ENCODE data around the gene FAM240B. TPM values are rescaled to one million over a fixed set of nuclear protein-coding genes. Genes with fewer than 3 reads are reported as not detected.

FAM240B gene
- total and polyA plus RNA-seq, 7 experiments from 2014 or later: not detected

- H3K4me3 ChIP-seq (ENCODE audit: low read length): no peak overlapping the region
- no peak for DNase-seq
- Mint-ChIP-seq H3K9me3 (no peaks in the 10 kb centered on the region), H3K36me3 (no peaks in the 10 kb centered on the region), H3K27me3 (peaks cover 0 to 12% (median 5%) of the 10 kb centered on the region in 5 donors), H3K4me1 (no peaks in the 10 kb centered on the region), H3K4me3 (no peak overlapping the region), H3K27ac (no peak overlapping the region)
- ChIA-PET POLR2A (no interaction called here), CTCF (no interaction called here)
- no peak for ATAC-seq
- no peaks in the 10 kb centered on the region for H3K4me1 ChIP-seq (ENCODE audit: control insufficient read depth in 2 of 2, insufficient read depth in 2 of 2, low read length in 2 of 2)
- H3K27ac ChIP-seq (ENCODE audit: low read depth, low read length): no peak overlapping the region
- no peaks in the 10 kb centered on the region for H3K9me3 ChIP-seq (ENCODE audit: control insufficient read depth in 2 of 3, low read length in 3 of 3)
- intact Hi-C loops (cut with micrococcal nuclease): no loop called here
- H3K27me3 ChIP-seq (ENCODE audit: control insufficient read depth in 2 of 2, insufficient read depth in 2 of 2, low read length in 2 of 2): no peaks in the 10 kb centered on the region
- H3K36me3 ChIP-seq (ENCODE audit: control insufficient read depth in 2 of 3, insufficient read depth in 3 of 3, low read length in 3 of 3): no peaks in the 10 kb centered on the region
Observed at GRCh38 chr9:38649731-38650363, 70.1 kb downstream of the FAM240B start.

- intact Hi-C loops (cut with micrococcal nuclease): no loop called here
- CTCF ChIA-PET: no interaction called here
Observed at GRCh38 chr9:38644601-38645000, 75.3 kb downstream of the FAM240B start.

More at GRCh38 chr9:38644601-38645000, 75.3 kb downstream of the FAM240B start:
- peaks cover 0 to 13% (median 7%) of the 10 kb centered on the region in 5 donors for H3K27me3 Mint-ChIP-seq
- no peak overlapping the region for H3K4me3 ChIP-seq (ENCODE audit: low read length)
- no peak overlapping the region for H3K27ac ChIP-seq (ENCODE audit: low read depth, low read length)
- no peak overlapping the region for H3K27ac Mint-ChIP-seq
- no peak for DNase-seq
- no peak for ATAC-seq
- no peaks in the 10 kb centered on the region for H3K36me3 Mint-ChIP-seq
- no peaks in the 10 kb centered on the region for H3K27me3 ChIP-seq (ENCODE audit: control insufficient read depth in 2 of 2, insufficient read depth in 2 of 2, low read length in 2 of 2)
- no peak overlapping the region for H3K4me3 Mint-ChIP-seq
- H3K4me1 ChIP-seq (ENCODE audit: control insufficient read depth in 2 of 2, insufficient read depth in 2 of 2, low read length in 2 of 2): no peaks in the 10 kb centered on the region
- POLR2A ChIA-PET: no interaction called here
- no peaks in the 10 kb centered on the region for H3K36me3 ChIP-seq (ENCODE audit: control insufficient read depth in 2 of 3, insufficient read depth in 3 of 3, low read length in 3 of 3)
- no peaks in the 10 kb centered on the region for H3K9me3 ChIP-seq (ENCODE audit: control insufficient read depth in 2 of 3, low read length in 3 of 3)
- peaks cover 0 to 1% (median 0%) of the 10 kb centered on the region in 11 donors for H3K9me3 Mint-ChIP-seq
- H3K4me1 Mint-ChIP-seq: peaks cover 0 to 4% (median 0%) of the 10 kb centered on the region in 7 donors

Other genes starting within 250 kb of the FAM240B start
- gene ANKRD18A, start 99.5 kb downstream of the FAM240B start, total RNA-seq: 10 to 100 TPM in 2 of 5 experiments, 1 to 10 TPM in 3; 2.4 to 14.9 (median 8.5) TPM
- gene ANKRD18A, start 99.5 kb downstream of the FAM240B start, polyA plus RNA-seq: under 1 TPM; 0.04 to 0.20 TPM

All from naive thymus-derived CD4-positive, alpha-beta T cell (primary cell).